Smooth muscle cell of the brain vasculature (primary cell): Measurements from ENCODE around the gene EIF5A.
A peak's percentile ranks its signal among the peaks of the same experiment; 100 is the strongest.

Source experiments
- DNase-seq: peaks from one replicate; pipeline ENCODE4 v3.0.0-alpha.2; 2012; ENCODE audit warnings: low read depth, low spot score

Gene EIF5A

DNA sequence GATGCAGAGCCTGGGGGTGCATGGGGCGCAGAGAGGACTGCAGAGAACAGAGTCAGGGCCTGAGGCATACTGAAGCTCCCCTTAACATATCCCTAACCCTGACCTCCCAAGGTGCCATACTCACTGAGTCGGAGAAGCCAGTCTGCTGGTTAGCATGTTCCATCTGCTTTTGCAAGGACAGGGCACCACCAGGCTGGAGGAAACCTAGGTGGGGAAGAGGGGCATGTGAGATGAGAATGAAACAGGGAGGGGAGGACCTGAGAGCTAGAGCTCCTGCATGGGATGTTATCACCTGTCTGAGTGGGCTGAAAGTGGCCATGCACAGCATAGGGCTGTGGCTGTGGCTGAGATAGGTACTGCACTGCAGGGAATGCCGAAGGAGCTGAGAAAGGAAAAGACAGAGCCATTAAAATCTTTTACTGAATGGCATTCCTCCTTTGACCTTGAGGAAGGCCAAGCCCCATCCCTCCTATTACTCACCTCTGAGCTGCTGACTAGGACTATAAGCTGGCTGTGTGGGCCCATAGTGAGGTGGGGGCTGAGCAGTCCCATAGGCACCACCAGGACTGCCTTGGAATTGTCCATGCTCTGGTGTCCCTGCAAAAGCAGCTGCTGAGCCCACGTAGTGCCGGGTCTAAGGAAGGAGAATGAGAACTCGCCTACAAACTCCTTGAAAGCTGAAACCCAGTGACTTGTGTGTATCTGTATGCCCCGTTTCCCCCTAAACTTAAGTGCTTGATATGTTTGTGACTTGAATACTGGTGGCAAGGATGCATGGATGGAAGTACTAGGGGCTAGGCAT is 5.9 kb downstream of the EIF5A start:
- DNase-seq = no peak

DNA sequence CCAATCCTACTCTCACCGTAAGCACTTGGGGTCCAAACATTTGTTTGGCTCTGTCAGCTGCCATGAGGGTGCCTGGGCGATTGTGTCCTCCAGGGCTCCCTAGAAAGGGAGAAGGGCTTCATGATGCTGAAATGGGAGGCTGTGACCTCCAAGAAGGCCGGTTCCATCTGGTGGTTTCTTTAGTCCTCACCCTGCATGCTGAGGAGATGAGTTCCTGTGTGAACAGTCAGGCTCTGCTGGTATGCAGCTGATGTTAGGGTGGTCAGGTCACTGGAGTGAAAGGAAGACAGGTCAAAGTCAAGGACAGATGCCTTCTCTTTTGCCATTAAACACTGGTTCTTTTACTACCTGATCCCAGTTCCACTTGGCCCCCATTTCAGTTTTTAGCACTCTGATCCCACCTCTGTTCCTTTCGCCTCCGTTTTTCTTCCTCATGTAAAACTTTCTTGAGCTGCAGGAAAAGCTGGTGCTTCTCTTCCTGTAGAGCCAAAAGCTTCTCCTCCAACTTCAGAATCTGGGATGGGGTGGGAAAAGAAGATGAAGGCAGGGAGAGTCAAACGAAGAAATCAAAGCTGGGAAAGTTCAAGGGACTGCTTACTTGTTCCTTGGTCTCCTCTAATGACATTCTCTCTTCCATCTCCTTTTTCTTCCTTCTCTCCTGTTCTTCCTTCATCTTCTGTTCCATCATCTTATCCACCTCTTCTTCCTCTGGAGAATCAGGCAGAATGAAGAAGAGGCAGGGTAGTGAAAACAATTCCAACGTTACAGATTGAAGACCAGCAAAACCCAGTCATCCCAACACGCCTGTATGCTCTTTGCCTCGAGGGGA is 6.7 kb downstream of the EIF5A start:
- DNase-seq = no peak

DNA sequence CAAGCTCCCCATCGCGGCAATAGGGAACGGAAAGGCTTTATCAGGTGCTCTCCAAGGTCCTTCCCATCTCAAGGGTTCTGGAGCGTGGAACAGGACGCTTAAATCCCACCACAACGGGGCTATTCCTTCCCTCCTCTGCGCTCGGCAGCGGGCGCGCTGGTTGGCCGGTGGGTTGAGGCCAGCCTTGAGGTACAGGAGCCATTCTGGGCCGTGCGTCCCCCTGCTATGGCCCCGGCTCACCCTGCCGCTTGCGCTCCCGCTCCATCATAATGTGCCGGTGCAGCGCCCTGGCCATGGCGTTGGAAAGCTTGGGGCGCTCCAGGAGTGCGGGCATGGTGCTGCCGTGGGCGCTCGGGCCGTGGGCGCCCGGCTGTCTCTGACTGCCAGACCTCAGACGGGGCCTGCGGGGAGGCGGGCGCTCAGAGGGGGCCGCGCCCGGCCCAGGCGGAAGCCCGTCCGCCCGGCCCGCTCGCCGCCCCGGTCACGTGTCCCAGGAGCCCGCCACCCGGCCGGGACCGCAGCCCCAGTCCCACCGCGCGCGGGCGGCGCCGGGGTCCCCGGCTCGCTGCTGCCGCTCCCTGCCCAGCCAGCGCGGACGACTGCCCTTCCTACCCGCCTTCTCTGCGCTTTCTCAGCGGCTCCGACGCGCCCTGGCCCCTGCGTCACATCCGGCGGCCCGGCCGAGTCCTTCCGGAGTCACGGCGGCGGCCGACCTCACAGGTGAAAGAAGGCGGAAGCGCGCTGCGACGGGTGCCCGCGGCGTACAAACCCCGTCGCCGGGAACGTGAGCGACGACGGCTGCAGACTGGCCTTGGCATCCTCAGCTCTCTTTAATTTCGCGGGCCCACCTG is 7.5 kb downstream of the EIF5A start, which contains the start of gene GPS2:
Gene GPS2 (minus strand): TSS at position 642 of the 851 bp plus-strand sequence. CDS start 308 bp downstream, at position 334.
- no peak for DNase-seq

DNA sequence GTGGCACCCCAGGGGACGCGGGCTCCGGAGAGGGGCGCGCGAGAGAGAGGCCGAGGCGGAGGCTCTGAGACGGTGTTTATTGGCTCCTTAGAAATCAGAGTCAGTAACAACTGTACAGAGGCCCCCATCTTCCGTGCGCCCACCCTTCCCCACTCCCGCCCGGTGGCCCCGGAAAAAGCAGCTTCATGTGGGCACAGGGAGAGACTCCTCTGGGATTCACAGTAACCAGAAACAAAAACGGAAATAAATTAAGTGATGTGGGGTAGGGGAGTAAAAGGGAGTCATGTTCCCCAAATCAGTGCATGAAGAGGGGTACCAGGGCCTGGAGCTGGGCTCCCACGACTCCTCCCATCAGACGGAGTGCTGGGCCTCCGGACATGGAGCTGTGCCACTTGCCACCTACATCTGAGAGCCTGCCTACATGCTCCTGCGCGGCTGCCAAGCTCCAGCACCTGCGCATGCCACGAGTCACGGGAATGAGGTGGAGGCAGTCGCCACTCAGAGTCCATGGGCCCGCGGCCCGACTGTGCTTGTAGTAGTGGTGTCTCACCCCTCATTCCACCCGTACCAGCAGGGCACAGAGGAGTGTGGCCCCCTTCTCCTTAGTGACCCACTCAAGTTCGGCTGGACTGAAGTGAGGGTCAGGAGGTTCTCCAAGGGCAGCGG is 8.3 kb downstream of the EIF5A start:
- no peak for DNase-seq

DNA sequence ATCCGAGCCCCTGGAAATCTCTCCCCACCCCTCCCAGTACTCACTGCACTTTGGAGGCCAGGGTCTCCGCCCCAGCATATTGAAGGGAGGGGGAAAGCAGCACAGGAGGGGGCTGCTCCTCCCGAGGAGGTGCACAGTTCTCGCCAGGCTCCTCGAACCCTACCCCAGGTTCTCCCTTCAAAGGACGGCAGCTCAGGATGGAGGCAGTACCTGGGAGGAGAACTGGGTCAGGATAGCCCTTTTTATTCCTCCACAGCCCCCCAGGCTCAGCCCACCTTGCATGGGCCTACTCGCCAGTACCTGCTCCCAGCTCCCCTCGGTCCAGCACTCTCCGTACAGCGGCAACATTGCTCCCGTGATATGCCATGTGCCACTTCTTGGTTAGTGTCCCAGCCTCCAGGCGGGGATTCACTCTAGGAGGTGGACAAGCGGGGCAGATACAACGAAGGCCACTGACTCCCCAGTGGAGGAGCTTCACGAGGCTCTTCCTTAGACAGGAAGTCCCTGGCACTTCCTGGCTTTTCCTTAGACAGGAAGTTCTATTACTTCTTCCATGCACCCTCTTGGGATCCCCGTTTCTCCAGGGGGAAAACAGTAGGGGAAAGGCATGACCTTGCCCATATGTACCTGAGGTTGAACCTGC is 9.9 kb downstream of the EIF5A start:
- DNase-seq = no peak

DNA sequence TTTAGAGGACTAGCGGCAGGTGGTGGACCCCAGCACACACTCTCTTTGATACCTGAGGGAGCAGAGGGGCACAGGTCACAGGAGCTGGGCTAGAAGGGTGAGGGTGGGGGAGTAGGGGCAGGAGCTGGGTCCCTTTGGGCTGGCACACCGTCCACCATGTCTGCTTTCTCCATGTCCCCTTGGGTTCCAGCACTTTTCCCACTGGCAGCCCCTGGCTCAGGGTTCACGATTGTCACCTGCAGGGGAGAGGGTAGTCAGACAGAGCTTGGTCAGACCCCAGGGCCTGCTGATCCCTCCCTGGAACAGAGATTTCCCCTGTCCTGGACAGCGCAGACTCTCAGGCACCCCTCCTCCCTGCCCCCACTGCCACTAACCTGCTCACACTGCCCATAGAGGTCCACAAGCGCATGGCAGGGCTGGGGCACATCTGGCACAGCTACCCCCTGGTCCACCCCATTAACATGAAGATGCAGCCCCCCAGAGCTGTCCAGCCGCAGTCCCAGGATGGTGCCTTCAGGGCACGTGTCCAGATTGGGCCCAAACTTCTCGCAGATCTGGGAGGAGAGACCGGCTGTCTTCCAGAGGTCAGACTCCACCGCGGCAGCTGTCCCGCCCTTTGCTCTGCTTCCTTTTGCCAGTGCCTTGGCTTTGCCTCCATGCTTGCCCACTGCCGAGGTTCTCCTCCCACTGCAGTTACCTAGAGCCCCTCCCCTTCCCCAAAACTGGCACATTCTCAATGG is 10.9 kb downstream of the EIF5A start:
- no peak for DNase-seq

DNA sequence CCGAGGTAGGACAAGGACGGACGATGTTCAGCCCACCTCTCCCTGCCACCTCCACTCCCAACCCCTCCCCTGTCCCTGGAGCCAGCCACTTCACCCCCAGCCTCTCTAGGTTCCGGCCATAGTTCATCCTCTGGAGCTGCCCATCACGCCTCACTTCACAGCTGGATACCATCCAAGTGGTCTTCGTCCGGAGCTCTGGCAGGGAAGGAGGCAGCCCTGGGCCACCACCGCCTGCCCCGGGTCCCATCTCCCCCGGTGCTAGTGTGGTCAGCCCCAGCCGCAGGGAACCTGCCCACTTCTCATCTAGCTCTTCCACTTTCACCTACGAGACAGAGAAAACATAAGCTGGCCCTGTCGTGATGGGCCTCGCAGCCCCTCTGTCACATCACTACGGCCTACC is 14.0 kb downstream of the EIF5A start:
- no peak for DNase-seq

DNA sequence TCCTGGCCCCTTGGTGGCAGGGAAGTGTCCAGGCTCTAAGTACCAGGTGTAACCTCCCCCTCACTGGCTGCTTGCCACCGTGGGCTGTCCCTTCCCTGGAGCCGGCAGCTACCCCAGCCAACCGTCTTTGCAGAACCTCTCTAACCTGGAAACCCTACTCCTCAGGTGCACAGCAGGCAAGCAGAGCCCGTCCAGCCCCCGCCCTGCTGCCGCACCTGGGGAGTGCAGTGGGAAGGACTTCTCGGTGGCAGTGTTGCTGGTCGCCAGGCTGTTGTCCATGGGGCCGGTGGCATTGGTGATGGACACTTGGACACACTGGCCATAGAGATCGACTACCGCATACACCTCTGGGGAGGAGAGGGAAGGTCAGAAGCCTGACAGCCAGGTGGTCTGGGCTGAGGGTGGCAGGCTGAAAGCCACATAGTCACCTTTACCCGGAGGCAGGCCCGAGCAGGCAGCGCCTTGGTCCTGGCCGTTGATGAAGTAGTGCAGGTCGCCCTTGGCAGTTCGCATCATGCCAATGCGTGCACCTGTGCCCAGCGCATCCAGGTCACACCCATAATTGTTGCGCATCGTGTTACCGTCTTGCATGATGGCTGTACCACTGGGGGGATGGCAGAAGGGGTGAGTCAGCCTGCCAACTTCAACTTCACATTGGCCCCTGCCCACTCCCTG is 15.2 kb downstream of the EIF5A start:
- no peak for DNase-seq

DNA sequence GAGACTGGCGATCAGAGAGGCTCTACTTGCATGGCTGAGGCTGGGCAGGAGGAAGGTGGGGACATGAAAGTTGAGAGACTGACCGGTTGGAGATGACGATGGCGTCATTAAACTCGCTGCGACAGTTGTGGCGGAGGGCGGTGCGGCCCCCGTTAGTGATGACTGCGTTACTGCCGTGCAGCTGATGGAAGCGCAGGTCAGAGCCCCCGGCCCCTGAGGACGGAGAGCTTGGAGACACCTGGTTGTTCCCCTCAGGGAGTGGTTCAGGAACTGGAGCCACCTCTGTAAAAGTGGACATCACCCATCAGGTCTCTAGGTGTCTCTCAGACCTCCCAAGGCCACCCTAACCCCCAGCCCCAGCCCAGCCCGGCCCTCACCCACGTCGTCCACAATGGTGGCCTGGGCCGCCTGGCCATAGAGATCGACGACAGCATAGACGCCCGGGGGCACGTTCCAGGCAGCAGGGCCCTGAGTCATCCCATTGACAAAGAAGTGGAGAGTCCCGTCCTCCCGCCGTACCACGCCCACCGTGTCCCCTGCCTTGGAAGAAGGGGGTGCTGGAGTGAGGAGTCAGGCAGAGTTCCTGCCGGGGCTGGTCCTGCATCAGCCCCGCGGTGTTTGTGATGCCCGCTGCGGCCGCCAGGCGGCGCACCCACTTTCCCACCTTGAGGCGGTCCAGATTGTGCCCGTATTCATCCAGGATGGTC is 16.5 kb downstream of the EIF5A start:
- no peak for DNase-seq

DNA sequence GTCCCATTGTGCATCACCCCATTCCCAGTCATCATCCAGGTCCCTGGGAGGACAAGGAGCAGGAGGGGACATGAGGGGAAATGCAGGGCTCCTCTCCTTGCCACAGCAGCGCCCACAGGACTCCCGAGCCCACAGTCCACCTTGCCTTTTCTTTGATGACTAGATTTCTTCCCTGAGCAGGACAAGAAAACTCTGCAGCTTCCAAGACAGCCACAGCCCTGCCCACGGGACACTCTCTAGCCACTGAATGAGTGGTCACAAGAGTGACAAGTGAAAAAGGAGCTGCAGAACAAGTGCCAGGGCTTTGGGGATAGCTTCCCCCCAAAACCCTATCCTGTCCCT is 17.0 kb downstream of the EIF5A start:
- no peak for DNase-seq

DNA sequence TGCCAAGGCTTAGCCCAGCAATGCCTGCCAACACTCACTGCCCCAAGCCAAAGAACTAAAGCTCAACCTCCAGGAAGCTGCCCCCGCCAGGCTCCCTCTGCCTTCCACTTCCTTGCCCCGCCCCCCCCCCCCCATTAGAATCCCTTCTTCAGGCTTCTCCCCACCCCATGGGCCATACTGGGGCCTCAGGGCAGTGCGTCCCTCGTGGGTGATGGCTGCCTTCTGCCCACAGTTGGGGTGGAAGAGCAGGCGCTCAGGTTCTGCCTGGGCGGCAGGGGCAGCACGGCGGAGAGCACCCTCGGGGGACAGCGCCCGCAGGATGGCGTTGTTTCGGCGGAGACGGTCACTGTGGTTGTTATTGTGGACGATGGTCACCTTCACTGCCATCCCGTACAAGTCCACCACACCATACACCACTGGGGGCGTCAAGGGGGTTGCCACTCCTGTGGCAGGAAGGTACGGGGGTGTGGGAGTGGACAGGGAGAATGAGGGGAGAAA is 17.7 kb downstream of the EIF5A start:
- DNase-seq = no peak

DNA sequence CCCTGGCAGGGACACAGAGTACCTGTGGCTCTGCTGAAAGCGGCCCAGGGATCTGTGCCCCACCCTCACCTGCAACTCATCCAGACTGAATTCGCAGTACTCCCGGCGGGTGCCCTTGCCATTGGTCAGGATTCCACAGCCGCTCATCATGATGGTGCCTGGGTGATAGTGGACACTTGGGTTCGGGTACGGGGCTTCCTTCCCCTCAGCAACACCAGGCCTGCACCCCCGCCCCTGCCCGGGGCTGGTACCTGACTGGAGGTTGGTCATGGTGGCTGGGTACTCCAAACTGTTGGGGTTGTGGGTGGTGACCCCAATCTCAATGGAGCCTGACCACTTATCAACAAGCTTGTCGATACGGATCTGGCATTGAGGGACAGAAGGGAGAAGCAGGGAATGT is 18.8 kb downstream of the EIF5A start:
- DNase-seq = no peak

DNA sequence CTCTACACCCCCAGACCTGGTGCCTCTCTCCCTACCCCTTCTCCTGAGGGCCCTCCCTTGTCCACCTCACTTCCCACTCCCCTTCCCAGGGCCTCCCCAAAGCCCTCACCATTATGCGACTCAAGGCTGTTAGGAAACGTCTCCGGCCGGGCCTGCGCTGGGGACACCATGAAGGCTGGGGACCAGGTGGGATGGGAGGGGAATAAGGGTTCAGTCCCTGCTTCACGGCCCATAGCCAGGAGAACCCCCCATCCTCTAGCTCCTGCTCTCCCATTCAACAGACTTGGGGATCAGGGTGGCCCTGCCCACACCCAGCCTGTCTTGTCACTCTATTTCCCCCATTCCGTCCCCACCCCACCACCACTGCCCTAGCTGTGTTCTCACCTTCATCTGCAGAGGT is 19.6 kb downstream of the EIF5A start:
- no peak for DNase-seq

DNA sequence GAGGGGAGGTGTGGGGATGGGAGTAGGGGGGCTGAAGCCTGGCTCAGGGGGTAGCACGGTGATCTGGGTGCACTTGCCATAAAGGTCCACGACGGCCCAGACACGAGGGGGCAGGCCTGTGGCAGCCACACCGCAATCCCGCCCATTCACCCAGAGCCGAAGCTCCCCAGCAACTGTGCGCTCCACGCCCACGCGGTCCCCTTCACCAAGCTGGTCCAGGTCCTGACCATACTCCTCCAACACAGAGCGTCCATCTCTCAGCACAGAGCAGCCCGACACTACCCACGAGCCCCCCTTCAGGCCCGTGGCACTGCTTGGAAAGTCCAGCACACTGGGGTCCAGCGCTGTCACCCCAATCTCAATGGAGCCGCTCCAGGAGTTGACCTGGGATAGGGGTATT is 20.1 kb downstream of the EIF5A start:
- DNase-seq = no peak

DNA sequence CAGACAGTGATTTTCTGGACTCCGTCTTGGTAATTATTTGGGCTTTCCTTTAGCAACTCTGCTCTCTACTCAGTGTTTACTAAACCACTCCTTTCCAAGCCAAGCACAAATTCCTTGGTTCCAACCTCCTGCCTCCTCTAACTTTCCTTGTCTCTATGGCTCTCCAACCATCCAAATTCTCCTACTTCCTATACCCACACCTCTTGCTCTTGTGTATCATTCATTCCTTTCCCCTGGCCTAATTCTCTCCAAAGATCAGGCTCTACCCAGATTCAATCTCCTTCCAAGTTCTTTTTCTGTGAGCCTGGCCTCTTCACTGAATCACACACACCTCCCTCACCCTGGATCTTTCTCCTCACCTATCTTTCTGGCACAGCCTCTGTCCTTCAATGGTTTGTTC is 20.6 kb downstream of the EIF5A start:
- DNase-seq = no peak

DNA sequence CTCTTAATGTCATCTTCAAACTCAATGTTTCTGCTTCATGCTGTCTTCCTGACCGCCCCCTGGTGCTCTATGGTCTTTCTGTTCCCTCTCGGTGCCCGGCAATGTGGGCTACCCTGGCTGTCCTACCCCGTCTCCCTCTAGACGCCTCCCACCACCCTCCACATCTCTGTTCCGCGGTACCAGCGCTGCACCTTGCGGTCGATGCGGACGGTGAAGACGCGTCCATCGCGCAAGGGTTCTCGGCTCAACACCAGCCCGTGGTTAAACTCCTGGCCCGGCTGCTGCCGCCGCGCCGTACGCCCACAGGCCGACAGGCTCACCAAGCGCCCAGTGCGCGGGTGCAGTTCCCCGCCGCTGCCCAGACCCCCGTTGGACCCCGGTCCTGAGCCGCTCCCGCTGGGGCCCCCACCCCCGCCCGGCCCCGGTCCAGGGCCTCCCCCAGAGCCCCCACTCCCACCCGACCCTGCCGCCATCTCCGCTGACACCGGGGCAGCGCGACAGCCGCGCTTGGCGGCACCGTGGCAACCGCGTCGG is 21.5 kb downstream of the EIF5A start, which contains the start of gene NEURL4:
Gene NEURL4 (minus strand): TSS at position 496 of the 534 bp plus-strand sequence. CDS start 23 bp downstream, at position 473.
- no peak for DNase-seq

DNA sequence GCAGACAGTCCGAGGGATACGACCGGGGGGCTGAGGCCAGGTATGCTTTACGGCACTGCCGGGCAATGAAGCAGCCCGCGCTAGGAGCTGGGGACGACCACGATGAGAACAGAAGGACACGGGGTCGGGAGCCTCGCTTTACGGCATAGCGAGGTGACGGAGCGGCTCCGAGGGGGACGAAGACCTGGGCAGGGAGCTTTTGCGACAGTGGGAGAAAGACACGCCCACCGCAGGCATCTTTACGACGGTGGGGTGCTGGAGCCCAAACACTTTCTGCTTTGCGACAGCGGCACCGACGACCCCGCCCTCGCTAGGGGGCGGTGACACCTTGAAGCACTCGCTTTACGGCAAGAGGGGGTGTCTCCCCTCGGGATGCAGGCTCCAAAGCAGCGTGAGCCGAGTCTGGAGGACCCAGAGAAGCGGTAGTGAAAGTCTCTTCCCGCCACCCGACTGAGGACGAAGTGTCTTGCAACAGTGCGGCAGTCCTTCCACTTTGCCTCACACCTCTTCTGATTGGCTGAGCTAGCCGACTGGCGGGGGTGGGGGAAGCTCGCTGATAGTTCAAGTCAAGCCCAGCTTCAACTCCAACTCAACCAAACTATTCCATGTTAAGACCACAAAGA is 22.1 kb downstream of the EIF5A start:
- peak; percentile 98 for DNase-seq
